Spleen (tissue), 11 donors: Measurements from ENCODE around the gene C1QTNF5. TPM values are rescaled to one million over a fixed set of nuclear protein-coding genes. Genes with fewer than 3 reads are reported as not detected.

Source experiments
- DNase-seq: peaks from one replicate; pipeline ENCODE4 v3.0.0-alpha.2; 2020
- H3K27ac ChIP-seq, 8 donors: fragments of 200-600 bp; sonication (generic) in 7 of 8; 1 replicate in 4 of 8; 2 replicates in 4 of 8; pipeline versions ENCODE4 v1.5.0 to v1.8.0; 2016 to 2021; ENCODE audit warnings: inconsistent platforms in 4 of 8, mild to moderate bottlenecking in 4 of 8, moderate library complexity in 1 of 8
- H3K27me3 ChIP-seq, 7 donors: fragments of 200-600 bp; sonication (generic) in 6 of 7; replicated peaks in 1 of 7; 1 replicate in 4 of 7; 2 replicates in 3 of 7; pipeline versions ENCODE4 v1.5.0 to v1.8.0; 2016 to 2021; ENCODE audit warnings: inconsistent platforms in 3 of 7, mild to moderate bottlenecking in 1 of 7
- H3K36me3 ChIP-seq, 6 donors: fragments of 200-600 bp; sonication (generic) in 5 of 6; 1 replicate in 4 of 6; 2 replicates in 2 of 6; pipeline versions ENCODE4 v1.5.0 to v1.8.0; 2016 to 2021; ENCODE audit warnings: inconsistent platforms in 2 of 6
- H3K4me1 ChIP-seq, 6 donors: fragments of 200-600 bp; sonication (generic) in 5 of 6; 1 replicate in 3 of 6; 2 replicates in 3 of 6; pipeline versions ENCODE4 v1.5.0 to v1.8.0; 2016 to 2021; ENCODE audit warnings: inconsistent platforms in 3 of 6
- H3K4me3 ChIP-seq, 8 donors: fragments of 200-600 bp; sonication (generic) in 7 of 8; 1 replicate in 4 of 8; 2 replicates in 4 of 8; pipeline versions ENCODE4 v1.5.0 to v1.8.0; 2016 to 2021; ENCODE audit warnings: inconsistent platforms in 4 of 8, mild to moderate bottlenecking in 4 of 8, moderate library complexity in 2 of 8
- H3K9me3 ChIP-seq, 8 donors: fragments of 200-600 bp; sonication (generic) in 7 of 8; 1 replicate in 4 of 8; 2 replicates in 4 of 8; pipeline versions ENCODE4 v1.5.0 to v1.8.0; 2016 to 2021; ENCODE audit warnings: inconsistent platforms in 4 of 8
- POLR2A ChIP-seq, 3 donors: fragments of 450-650 bp; IDR thresholded peaks; one replicate each; pipeline ENCODE4 v1.5.1; 2017; ENCODE audit warnings: antibody characterized with exemption in 3 of 3, mild to moderate bottlenecking in 1 of 3
- POLR2AphosphoS5 ChIP-seq, 3 donors: sonication (generic); formaldehyde crosslinking; IDR thresholded peaks; one replicate each; pipeline ENCODE4 v1.5.1; 2017; ENCODE audit warnings: antibody characterized with exemption in 3 of 3
- WGBS, 5 donors: extraction: QIAGEN DNeasy Blood & Tissue Kit in 3 of 5; methylation state at CpG; one replicate each; pipeline versions ENCODE4 v1.1.5 to v1.1.7; 2013 to 2018; 5-methylcytosine and 5-hydroxymethylcytosine counted together
- intact Hi-C: fragments of 100-400 bp; cut with DNase I; formaldehyde crosslinking; loops from one replicate; pipeline ENCODE4 v1.15.0; 2023; ENCODE audit warnings: low total_unique reads
- polyA plus RNA-seq, 3 donors: library from polyadenylated mRNA; stranded (reverse); fragments of 200-250 nt; gene quantifications; one replicate each; pipeline ENCODE4 v1.2.1, GENCODE V29; 2013
- total RNA-seq, 7 donors: library from RNA; depleted of rRNA in 3 of 7; stranded (reverse); fragments of >200 nt in 3 of 7; fragmentation: NEBNext Ultra II Directional in 4 of 7; extraction: Animal tissue kit (Norgen Biotek cat#: 25700) in 4 of 7; gene quantifications; one replicate each; pipeline versions ENCODE4 v1.1.0 to v1.2.1, GENCODE V29; 2016 to 2021
- TF ChIP-seq, protein P1 (sequence below), 11 experiments: fragments of 200-600 bp in 7 of 11; fragments of 450-650 bp in 4 of 11; sonication (generic) in 4 of 11; IDR thresholded peaks in 8 of 11; conservative IDR thresholded peaks in 3 of 11; 1 replicate in 7 of 11; 2 replicates in 4 of 11; pipeline versions ENCODE4 v1.4.0 to v1.8.0; 2016 to 2021; ENCODE audit warnings: antibody characterized with exemption in 11 of 11, inconsistent platforms in 4 of 11, mild to moderate bottlenecking in 1 of 11
- donor health status: healthy with polysubstance abuse.
- donor health status: DM: no; HTN: no; CAD: no; lungs with moderate emphysema.
- donor health status: DM: no; HTN: no; CAD: no.
- donor health status: Bipolar disorder and iron deficiency.
- donor health status: healthy.
- donor health status: DM: no; HTN: no; CAD: no.
- donor health status: DM: yes; HTN: yes; CAD: no.

Gene C1QTNF5
- total and polyA plus RNA-seq, 10 donors: 10.3 to 55.0 (median 29.9) TPM

DNA sequence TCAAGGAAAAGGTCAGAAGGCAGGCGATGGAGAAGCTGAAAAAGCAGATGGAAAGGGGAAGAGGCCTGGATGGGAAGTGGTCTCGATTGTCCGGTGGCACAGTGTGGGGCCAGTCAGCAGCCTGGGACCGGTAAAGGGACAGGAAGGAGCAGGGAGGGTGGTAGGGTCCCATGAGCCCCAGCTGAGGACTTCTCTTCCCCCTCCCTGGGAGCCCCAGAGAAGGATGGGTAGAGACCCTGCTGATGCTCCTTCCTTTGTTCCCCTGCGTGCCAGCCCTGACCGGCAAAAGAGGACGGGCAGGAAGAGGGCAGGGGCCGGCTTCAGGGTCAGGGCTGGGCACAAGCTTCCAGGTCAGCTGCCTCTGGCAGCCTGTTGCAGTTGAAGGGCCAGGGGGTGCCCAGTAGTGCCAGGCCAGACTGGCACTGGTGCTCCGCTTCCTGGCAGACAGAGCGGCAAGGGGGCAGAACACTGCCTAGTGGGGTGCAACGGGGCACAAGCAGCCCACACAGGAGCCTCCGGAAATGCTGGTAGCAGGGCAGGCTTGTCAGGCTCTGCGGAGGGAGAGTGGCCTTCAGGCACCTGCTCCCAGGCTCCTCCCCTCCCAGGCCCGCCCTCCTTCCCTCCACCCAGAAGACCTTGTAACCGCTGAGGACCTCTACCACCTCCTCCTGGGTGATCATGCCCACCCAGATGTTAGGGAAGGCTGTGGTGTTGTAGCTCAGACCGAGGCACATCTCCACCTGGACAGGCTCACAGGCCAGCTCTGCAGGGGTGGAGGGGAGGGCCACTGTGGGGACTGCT is 739 bp upstream of the C1QTNF5 start:
- peaks cover 0 to 11% (median 6%) of the 10 kb centered on the region in 6 donors for H3K36me3 ChIP-seq
- peak; percentile 84 for DNase-seq
- H3K27ac ChIP-seq: peak overlapping the region; percentile 63 to 91 (median 87)
- peak overlapping the region in 2 of 8 donors; percentile 38 to 70 for H3K4me3 ChIP-seq
- WGBS, 5 donors: 20 to 30% (median 24%) methylated on average over 13 to 16 of the region's 16 CpGs
- intact Hi-C loops: no loop called here
- H3K9me3 ChIP-seq: no peaks in the 10 kb centered on the region
- H3K4me1 ChIP-seq: peaks cover 33 to 59% (median 53%) of the 10 kb centered on the region in 6 donors
- peaks cover 6 to 76% (median 16%) of the 10 kb centered on the region in 7 donors for H3K27me3 ChIP-seq
- no peak for TF ChIP-seq POLR2A (IDR thresholded peaks at IDR 0.05)
- TF ChIP-seq, protein P1, sequence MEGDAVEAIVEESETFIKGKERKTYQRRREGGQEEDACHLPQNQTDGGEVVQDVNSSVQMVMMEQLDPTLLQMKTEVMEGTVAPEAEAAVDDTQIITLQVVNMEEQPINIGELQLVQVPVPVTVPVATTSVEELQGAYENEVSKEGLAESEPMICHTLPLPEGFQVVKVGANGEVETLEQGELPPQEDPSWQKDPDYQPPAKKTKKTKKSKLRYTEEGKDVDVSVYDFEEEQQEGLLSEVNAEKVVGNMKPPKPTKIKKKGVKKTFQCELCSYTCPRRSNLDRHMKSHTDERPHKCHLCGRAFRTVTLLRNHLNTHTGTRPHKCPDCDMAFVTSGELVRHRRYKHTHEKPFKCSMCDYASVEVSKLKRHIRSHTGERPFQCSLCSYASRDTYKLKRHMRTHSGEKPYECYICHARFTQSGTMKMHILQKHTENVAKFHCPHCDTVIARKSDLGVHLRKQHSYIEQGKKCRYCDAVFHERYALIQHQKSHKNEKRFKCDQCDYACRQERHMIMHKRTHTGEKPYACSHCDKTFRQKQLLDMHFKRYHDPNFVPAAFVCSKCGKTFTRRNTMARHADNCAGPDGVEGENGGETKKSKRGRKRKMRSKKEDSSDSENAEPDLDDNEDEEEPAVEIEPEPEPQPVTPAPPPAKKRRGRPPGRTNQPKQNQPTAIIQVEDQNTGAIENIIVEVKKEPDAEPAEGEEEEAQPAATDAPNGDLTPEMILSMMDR (IDR thresholded peaks at IDR 0.05 in 8 of 11, conservative IDR thresholded peaks at IDR 0.05 in 3 of 11): no peak
- peak; percentile 45 to 72 (median 66) for TF ChIP-seq POLR2AphosphoS5 (IDR thresholded peaks at IDR 0.05)

GRCh38 chr11:119339589-119340334 is 921 bp downstream of the C1QTNF5 start:
- Histone ChIP-seq H3K27me3 (peaks cover 6 to 60% (median 16%) of the 10 kb centered on the region in 7 donors), H3K27ac (peak overlapping the region; percentile 63 to 91 (median 87)), H3K9me3 (no peaks in the 10 kb centered on the region), H3K4me3 (peak overlapping the region; percentile 11 to 70 (median 44)), H3K4me1 (peaks cover 40 to 75% (median 66%) of the 10 kb centered on the region in 6 donors), H3K36me3 (peaks cover 0 to 18% (median 8%) of the 10 kb centered on the region in 6 donors)
- intact Hi-C loops: no loop called here
- DNase-seq: peak; percentile 89
- TF ChIP-seq POLR2AphosphoS5 (IDR thresholded peaks at IDR 0.05) (peak in 2 of 3 donors; percentile 58 to 63), POLR2A (IDR thresholded peaks at IDR 0.05) (no peak)
- TF ChIP-seq, protein P1 (IDR thresholded peaks at IDR 0.05 in 8 of 11, conservative IDR thresholded peaks at IDR 0.05 in 3 of 11): peak; percentile 16 to 92 (median 80)
- WGBS, 5 donors: 0 to 37% (median 11%) methylated on average over 5 to 86 of the region's 86 CpGs

GRCh38 chr11:119338965-119339588 is 1.6 kb downstream of the C1QTNF5 start:
- TF ChIP-seq, protein P1 (IDR thresholded peaks at IDR 0.05 in 8 of 11, conservative IDR thresholded peaks at IDR 0.05 in 3 of 11): no peak
- H3K27ac ChIP-seq: peak overlapping the region in 2 of 8 donors; percentile 87 to 89
- 73 to 77% (median 76%) methylated on average over 6 to 11 of the region's 11 CpGs for WGBS, 5 donors
- no peaks in the 10 kb centered on the region for H3K9me3 ChIP-seq
- peaks cover 40 to 80% (median 67%) of the 10 kb centered on the region in 6 donors for H3K4me1 ChIP-seq
- H3K4me3 ChIP-seq: peak overlapping the region in 7 of 8 donors; percentile 38 to 70 (median 46)
- H3K36me3 ChIP-seq: peaks cover 0 to 18% (median 8%) of the 10 kb centered on the region in 6 donors
- intact Hi-C loops: no loop called here
- H3K27me3 ChIP-seq: peaks cover 6 to 53% (median 16%) of the 10 kb centered on the region in 7 donors
- DNase-seq: peak; percentile 64
